Activated CD4-positive, alpha-beta T cell treated with anti-CD3 and anti-CD28 coated beads for 36 hours (primary cell): ENCODE results near the gene PPM1H. TPM values are rescaled to one million over a fixed set of nuclear protein-coding genes. Genes with fewer than 3 reads are reported as not detected.

Experiments used
- ATAC-seq: fragments of 200-7000 bp; cut with Tn5 transposase; one replicate; pipeline ENCODE4 v1.10.0; 2021; ENCODE audit warnings: mild to moderate bottlenecking, moderate library complexity
- CTCF ChIA-PET: fragments of 350-600 bp; sonication (Branson Sonifier 250); formaldehyde crosslinking; loops from one replicate; lab custom pipeline; 2021; ENCODE audit warnings: antibody characterized with exemption; lab: Charles Lee
- POLR2A ChIA-PET: fragments of 350-600 bp; sonication (Branson Sonifier 250); formaldehyde crosslinking; loops from one replicate; lab custom pipeline; 2021; ENCODE audit warnings: antibody characterized with exemption, inconsistent platforms; lab: Charles Lee
- DNase-seq: peaks from one replicate; pipeline ENCODE4 v3.0.0-alpha.2; 2020
- H3K27ac Mint-ChIP-seq: one replicate; pipeline ENCODE4 v1.8.0; 2021; ENCODE audit warnings: mixed read lengths
- H3K27me3 Mint-ChIP-seq: one replicate; pipeline ENCODE4 v1.8.0; 2021; ENCODE audit warnings: mixed read lengths
- H3K36me3 Mint-ChIP-seq: one replicate; pipeline ENCODE4 v1.8.0; 2021; ENCODE audit warnings: low read depth, mixed read lengths
- H3K4me1 Mint-ChIP-seq: one replicate; pipeline ENCODE4 v1.8.0; 2021; ENCODE audit warnings: mixed read lengths
- H3K4me3 Mint-ChIP-seq: one replicate; pipeline ENCODE4 v1.8.0; 2021; ENCODE audit warnings: mild to moderate bottlenecking, moderate library complexity, mixed read lengths
- H3K9me3 Mint-ChIP-seq: one replicate; pipeline ENCODE4 v1.8.0; 2021; ENCODE audit warnings: low read depth, mixed read lengths
- intact Hi-C, 2 experiments: fragments of 100-400 bp; cut with DNase I in 1 of 2; cut with micrococcal nuclease in 1 of 2; formaldehyde crosslinking; loops; one replicate each; pipeline versions ENCODE4 v1.14.2 to v1.15.1; 2022 to 2024; cut with DNase I, micrococcal nuclease
- total RNA-seq, 2 experiments: library from RNA; stranded (reverse); gene quantifications; one replicate each; pipeline ENCODE4 v1.2.3, GENCODE V29; 2021

The PPM1H gene
- total RNA-seq, 2 experiments from 2014 or later = 0.02 TPM; not detected in 1

- intact Hi-C loops = no loop called here
- peaks cover 2% of the 10 kb centered on the region for H3K4me1 Mint-ChIP-seq
- H3K4me3 Mint-ChIP-seq = no peak overlapping the region
- ChIA-PET CTCF (interaction anchor here (1.1 to 2.2 kb wide), 4 partner anchors 8 to 71 kb away, joined by 3 to 8 read pairs (median 3); no protein-coding TSS in a partner anchor), POLR2A (interaction anchor here (0.6 kb wide), 1 partner anchor 48 kb away, joined by 3 read pairs; no protein-coding TSS in a partner anchor)
- H3K27me3 Mint-ChIP-seq = peaks cover 9% of the 10 kb centered on the region
- peak; percentile 44 for DNase-seq
- no peaks in the 10 kb centered on the region for H3K9me3 Mint-ChIP-seq
- H3K36me3 Mint-ChIP-seq = no peaks in the 10 kb centered on the region
- ATAC-seq = peak; percentile 97
- H3K27ac Mint-ChIP-seq = no peak overlapping the region
Measured at GRCh38 chr12:62848418-62848817, 86.5 kb downstream of the PPM1H start.

GRCh38 chr12:62847709-62848108 is 87.2 kb downstream of the PPM1H start:
- H3K4me3 Mint-ChIP-seq = no peak overlapping the region
- ATAC-seq (no peak), DNase-seq (no peak)
- POLR2A ChIA-PET = no interaction called here
- H3K4me1 Mint-ChIP-seq = peaks cover 2% of the 10 kb centered on the region
- H3K9me3 Mint-ChIP-seq = no peaks in the 10 kb centered on the region
- CTCF ChIA-PET = interaction anchor here (1.1 to 2.2 kb wide), 3 partner anchors 35 to 72 kb away, joined by 3 to 8 read pairs (median 3); no protein-coding TSS in a partner anchor
- peaks cover 9% of the 10 kb centered on the region for H3K27me3 Mint-ChIP-seq
- no peaks in the 10 kb centered on the region for H3K36me3 Mint-ChIP-seq
- H3K27ac Mint-ChIP-seq = no peak overlapping the region
- intact Hi-C loops = no loop called here

- intact Hi-C loops = no loop called here
- ATAC-seq = no peak
- Mint-ChIP-seq H3K27ac (no peak overlapping the region), H3K36me3 (no peaks in the 10 kb centered on the region), H3K4me3 (no peak overlapping the region), H3K9me3 (no peaks in the 10 kb centered on the region), H3K4me1 (peaks cover 2% of the 10 kb centered on the region), H3K27me3 (peaks cover 9% of the 10 kb centered on the region)
- no peak for DNase-seq
- ChIA-PET POLR2A (no interaction called here), CTCF (no interaction called here)
Measured at GRCh38 chr12:62846491-62846890, 88.5 kb downstream of the PPM1H start.

- intact Hi-C loops = no loop called here
- ChIA-PET CTCF (no interaction called here), POLR2A (no interaction called here)
- Mint-ChIP-seq H3K36me3 (no peaks in the 10 kb centered on the region), H3K4me1 (peaks cover 2% of the 10 kb centered on the region), H3K9me3 (no peaks in the 10 kb centered on the region), H3K27me3 (peaks cover 13% of the 10 kb centered on the region), H3K4me3 (no peak overlapping the region), H3K27ac (no peak overlapping the region)
- DNase-seq (no peak), ATAC-seq (no peak)
Measured at GRCh38 chr12:62844915-62845314, 90.0 kb downstream of the PPM1H start.

GRCh38 chr12:62843716-62844115 is 91.2 kb downstream of the PPM1H start:
- CTCF ChIA-PET = no interaction called here
- no peak overlapping the region for H3K4me3 Mint-ChIP-seq

GRCh38 chr12:62841846-62842245 is 93.1 kb downstream of the PPM1H start:
- H3K9me3 Mint-ChIP-seq = no peaks in the 10 kb centered on the region
- H3K36me3 Mint-ChIP-seq = no peaks in the 10 kb centered on the region
- peaks cover 12% of the 10 kb centered on the region for H3K27me3 Mint-ChIP-seq
- no peak for ATAC-seq
- H3K27ac Mint-ChIP-seq = no peak overlapping the region
- CTCF ChIA-PET = interaction anchor here (1.4 kb wide), 1 partner anchor 13 kb away, joined by 4 read pairs; no protein-coding TSS in a partner anchor
- POLR2A ChIA-PET = no interaction called here
- no peak for DNase-seq
- no peak overlapping the region for H3K4me3 Mint-ChIP-seq
- no peaks in the 10 kb centered on the region for H3K4me1 Mint-ChIP-seq
- intact Hi-C loops = no loop called here

More at GRCh38 chr12:62843716-62844115, 91.2 kb downstream of the PPM1H start:
- intact Hi-C loops = no loop called here
- peaks cover 2% of the 10 kb centered on the region for H3K4me1 Mint-ChIP-seq
- ATAC-seq (no peak), DNase-seq (no peak)
- no peaks in the 10 kb centered on the region for H3K36me3 Mint-ChIP-seq
- peaks cover 13% of the 10 kb centered on the region for H3K27me3 Mint-ChIP-seq
- H3K27ac Mint-ChIP-seq = no peak overlapping the region
- H3K9me3 Mint-ChIP-seq = no peaks in the 10 kb centered on the region
- POLR2A ChIA-PET = no interaction called here

GRCh38 chr12:62840806-62841205 is 94.1 kb downstream of the PPM1H start:
- DNase-seq (no peak), ATAC-seq (no peak)
- H3K27ac Mint-ChIP-seq = no peak overlapping the region
- no peaks in the 10 kb centered on the region for H3K9me3 Mint-ChIP-seq
- H3K4me1 Mint-ChIP-seq = no peaks in the 10 kb centered on the region
- ChIA-PET CTCF (interaction anchor here (0.6 to 1.1 kb wide), 2 partner anchors 8 to 20 kb away, joined by 3 read pairs; no protein-coding TSS in a partner anchor), POLR2A (interaction anchor here (0.6 kb wide), 1 partner anchor 142 kb away, joined by 3 read pairs; no protein-coding TSS in a partner anchor)
- intact Hi-C loops = no loop called here
- H3K36me3 Mint-ChIP-seq = no peaks in the 10 kb centered on the region
- H3K4me3 Mint-ChIP-seq = no peak overlapping the region
- H3K27me3 Mint-ChIP-seq = peaks cover 8% of the 10 kb centered on the region

GRCh38 chr12:62839869-62840660 is 94.9 kb downstream of the PPM1H start:
- H3K4me1 Mint-ChIP-seq = no peaks in the 10 kb centered on the region
- POLR2A ChIA-PET = interaction anchor here (0.6 kb wide), 1 partner anchor 142 kb away, joined by 3 read pairs; no protein-coding TSS in a partner anchor
- DNase-seq (no peak), ATAC-seq (no peak)
- no peaks in the 10 kb centered on the region for H3K36me3 Mint-ChIP-seq
- peaks cover 5% of the 10 kb centered on the region for H3K27me3 Mint-ChIP-seq
- no peak overlapping the region for H3K4me3 Mint-ChIP-seq
- H3K27ac Mint-ChIP-seq = no peak overlapping the region
- no peaks in the 10 kb centered on the region for H3K9me3 Mint-ChIP-seq
- intact Hi-C loops = no loop called here
- CTCF ChIA-PET = interaction anchor here (1.1 kb wide), 1 partner anchor 9 kb away, joined by 3 read pairs; no protein-coding TSS in a partner anchor

GRCh38 chr12:62834971-62835547 is 99.9 kb downstream of the PPM1H start:
- no peak for ATAC-seq
- H3K9me3 Mint-ChIP-seq = no peaks in the 10 kb centered on the region
- H3K27ac Mint-ChIP-seq = no peak overlapping the region
- intact Hi-C loops = no loop called here
- CTCF ChIA-PET = interaction anchor here (1.5 kb wide), 1 partner anchor 40 kb away, joined by 4 read pairs; no protein-coding TSS in a partner anchor
- no peaks in the 10 kb centered on the region for H3K4me1 Mint-ChIP-seq
- POLR2A ChIA-PET = no interaction called here
- DNase-seq = no peak
- no peak overlapping the region for H3K4me3 Mint-ChIP-seq
- H3K27me3 Mint-ChIP-seq = no peaks in the 10 kb centered on the region
- H3K36me3 Mint-ChIP-seq = no peaks in the 10 kb centered on the region

GRCh38 chr12:62834406-62834805 is 100.5 kb downstream of the PPM1H start:
- H3K36me3 Mint-ChIP-seq = no peaks in the 10 kb centered on the region
- H3K4me3 Mint-ChIP-seq = no peak overlapping the region
- ChIA-PET CTCF (interaction anchor here (0.7 to 1.5 kb wide), 2 partner anchors 40 to 62 kb away, joined by 3 to 4 read pairs; no protein-coding TSS in a partner anchor), POLR2A (no interaction called here)
- H3K9me3 Mint-ChIP-seq = no peaks in the 10 kb centered on the region
- no peak overlapping the region for H3K27ac Mint-ChIP-seq
- no peaks in the 10 kb centered on the region for H3K4me1 Mint-ChIP-seq
- ATAC-seq (no peak), DNase-seq (no peak)
- H3K27me3 Mint-ChIP-seq = peaks cover 1% of the 10 kb centered on the region
- intact Hi-C loops = no loop called here

GRCh38 chr12:62833634-62834033 is 101.3 kb downstream of the PPM1H start:
- Mint-ChIP-seq H3K27ac (no peak overlapping the region), H3K9me3 (no peaks in the 10 kb centered on the region), H3K4me3 (no peak overlapping the region), H3K36me3 (no peaks in the 10 kb centered on the region), H3K27me3 (peaks cover 1% of the 10 kb centered on the region), H3K4me1 (no peaks in the 10 kb centered on the region)
- DNase-seq = no peak
- ATAC-seq = no peak
- ChIA-PET CTCF (interaction anchor here (1.3 to 1.5 kb wide), 2 partner anchors 20 to 39 kb away, joined by 4 read pairs; no protein-coding TSS in a partner anchor), POLR2A (no interaction called here)
- intact Hi-C loops = no loop called here
